Measurements from ENCODE around the gene SYS1.

Gene SYS1

GRCh38 chr20:45354423-45355208 is 8.3 kb upstream of the SYS1 start:
- FAIRE-seq (no peak), DNase-seq (ENCODE audit: insufficient read length, low spot score) (no peak)

- FAIRE-seq: no peak
These were observed 7.5 kb upstream of the SYS1 start for GRCh38 chr20:45355209-45356084.

GRCh38 chr20:45358282-45359068 is 4.5 kb upstream of the SYS1 start:
- DNase-seq (ENCODE audit: insufficient read length, low spot score) (no peak), FAIRE-seq (no peak)

More at GRCh38 chr20:45355209-45356084, 7.5 kb upstream of the SYS1 start:
- no peak for DNase-seq (ENCODE audit: insufficient read length, low spot score)

GRCh38 chr20:45359069-45359405 is 3.9 kb upstream of the SYS1 start:
- DNase-seq (ENCODE audit: insufficient read length, low spot score) (no peak), FAIRE-seq (no peak)

GRCh38 chr20:45359406-45360148 is 3.4 kb upstream of the SYS1 start:
- DNase-seq (ENCODE audit: insufficient read length, low spot score): no peak
- FAIRE-seq: no peak

GRCh38 chr20:45361793-45362192 is 1.2 kb upstream of the SYS1 start:
- FAIRE-seq (no peak), DNase-seq (ENCODE audit: insufficient read length, low spot score) (no peak)

GRCh38 chr20:45363611-45364492 is 896 bp downstream of the SYS1 start:
- FAIRE-seq: no peak
- no peak for DNase-seq (ENCODE audit: insufficient read length, low spot score)

- FAIRE-seq (no peak), DNase-seq (ENCODE audit: insufficient read length, low spot score) (no peak)
These were observed 2.6 kb downstream of the SYS1 start for GRCh38 chr20:45365444-45365970.

GRCh38 chr20:45366192-45366591 is 3.2 kb downstream of the SYS1 start:
- no peak for FAIRE-seq
- no peak for DNase-seq (ENCODE audit: insufficient read length, low spot score)

GRCh38 chr20:45366631-45367030 is 3.7 kb downstream of the SYS1 start:
- no peak for DNase-seq (ENCODE audit: insufficient read length, low spot score)
- FAIRE-seq: no peak

GRCh38 chr20:45367126-45367525 is 4.2 kb downstream of the SYS1 start:
- DNase-seq (ENCODE audit: insufficient read length, low spot score) (no peak), FAIRE-seq (no peak)

GRCh38 chr20:45368221-45368980 is 5.4 kb downstream of the SYS1 start:
- FAIRE-seq: peak; percentile 98
- peak; percentile 73 for DNase-seq (ENCODE audit: insufficient read length, low spot score)

- FAIRE-seq (no peak), DNase-seq (ENCODE audit: insufficient read length, low spot score) (no peak)
These were observed 7.7 kb downstream of the SYS1 start for GRCh38 chr20:45370571-45371160.

GRCh38 chr20:45372241-45372640 is 9.3 kb downstream of the SYS1 start:
- FAIRE-seq (no peak), DNase-seq (ENCODE audit: insufficient read length, low spot score) (no peak)

GRCh38 chr20:45372646-45373352 is 9.8 kb downstream of the SYS1 start:
- DNase-seq (ENCODE audit: insufficient read length, low spot score): no peak

GRCh38 chr20:45373353-45374100 is 10.6 kb downstream of the SYS1 start:
- FAIRE-seq (peak; percentile 87), DNase-seq (ENCODE audit: insufficient read length, low spot score) (peak; percentile 61)

More at GRCh38 chr20:45372646-45373352, 9.8 kb downstream of the SYS1 start:
- no peak for FAIRE-seq

- FAIRE-seq: no peak
- DNase-seq (ENCODE audit: insufficient read length, low spot score): no peak
These were observed 11.1 kb downstream of the SYS1 start for GRCh38 chr20:45374101-45374467.
